SKM-1 treated with dmso at 0.1 percent for 144 hours (cell line): ENCODE results near the gene POLR2J.
A peak's percentile ranks its signal among the peaks of the same experiment; 100 is the strongest.

ENCODE experiments used
- DNase-seq: peaks from one replicate; lab custom pipeline; 2025; ENCODE audit not compliant: unreplicated experiment; lab: John Stamatoyannopoulos, UW

The POLR2J gene

DNA sequence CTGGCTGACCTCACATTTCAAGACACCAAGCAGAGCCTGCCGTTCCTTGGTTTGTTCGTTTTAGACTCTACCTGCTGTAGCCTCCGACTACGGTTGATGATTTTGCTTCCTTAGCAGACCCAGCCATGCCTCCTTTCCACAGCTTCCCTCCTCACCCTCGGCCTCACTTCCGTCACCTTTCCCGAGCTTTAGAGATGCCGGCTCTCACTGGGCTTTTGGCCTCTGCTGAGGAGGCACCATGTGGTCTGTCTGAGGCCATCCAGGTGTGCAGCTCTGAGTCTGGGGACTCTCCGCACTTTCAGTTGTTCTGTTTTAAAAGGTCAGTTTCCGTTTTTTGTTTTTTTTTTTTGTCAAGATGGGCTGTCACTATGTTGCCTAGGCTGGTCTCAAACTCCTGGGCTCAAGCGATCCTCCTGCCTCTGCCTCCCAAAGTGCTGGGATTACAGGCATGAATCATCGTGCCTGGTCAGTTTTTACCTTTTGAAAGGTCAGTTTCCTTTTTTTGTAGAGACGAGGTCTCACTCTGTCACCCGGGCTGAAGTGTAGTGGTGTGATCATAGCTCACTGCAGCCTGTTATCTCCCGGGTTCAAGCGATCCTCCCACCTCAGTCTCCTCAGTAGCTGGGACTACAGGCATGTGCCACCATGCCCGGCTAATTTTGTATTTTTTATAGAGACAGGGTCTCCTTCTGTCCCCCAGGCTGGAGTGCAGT is 33.6 kb downstream of the POLR2J start:
- no peak for DNase-seq

DNA sequence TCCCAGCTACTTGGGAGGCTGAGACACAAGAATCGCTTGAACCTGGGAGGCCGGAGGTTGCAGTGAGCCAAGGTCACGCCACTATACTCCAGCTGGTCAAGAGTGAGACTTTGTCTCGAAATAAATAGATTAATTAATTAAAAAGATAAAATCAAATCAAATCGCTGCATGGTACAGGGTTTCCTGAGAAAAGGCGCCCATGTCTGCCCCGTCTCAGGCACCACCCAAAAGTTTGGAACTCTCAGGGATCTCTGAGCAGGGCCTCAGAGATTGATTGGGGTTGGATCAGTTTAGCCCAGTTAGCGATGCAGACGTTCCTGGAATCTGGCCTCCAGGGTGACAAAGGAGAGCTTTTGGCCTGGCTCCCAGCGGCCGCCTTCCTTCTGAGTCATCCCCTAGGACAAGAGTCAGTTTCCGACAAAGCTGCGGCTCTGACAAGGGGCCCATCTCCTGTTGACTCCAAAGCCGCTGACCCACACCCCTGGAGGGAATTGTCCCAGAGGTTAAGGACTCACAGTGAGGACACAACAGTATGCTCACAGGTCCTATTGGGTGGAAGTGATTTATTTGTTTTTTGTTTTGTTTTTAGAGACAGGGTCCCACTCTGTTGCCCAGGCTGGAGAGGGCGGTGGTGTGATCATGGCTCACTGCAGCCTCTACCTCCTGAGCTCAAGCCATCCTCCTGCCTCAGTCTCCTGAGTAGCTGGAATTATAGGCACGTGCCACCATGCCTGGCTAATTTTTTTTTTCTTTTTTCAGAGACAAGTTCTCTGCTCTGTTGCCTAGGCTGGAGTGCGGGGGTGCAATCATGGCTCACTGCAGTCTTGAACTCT is 38.5 kb downstream of the POLR2J start:
- DNase-seq = no peak

DNA sequence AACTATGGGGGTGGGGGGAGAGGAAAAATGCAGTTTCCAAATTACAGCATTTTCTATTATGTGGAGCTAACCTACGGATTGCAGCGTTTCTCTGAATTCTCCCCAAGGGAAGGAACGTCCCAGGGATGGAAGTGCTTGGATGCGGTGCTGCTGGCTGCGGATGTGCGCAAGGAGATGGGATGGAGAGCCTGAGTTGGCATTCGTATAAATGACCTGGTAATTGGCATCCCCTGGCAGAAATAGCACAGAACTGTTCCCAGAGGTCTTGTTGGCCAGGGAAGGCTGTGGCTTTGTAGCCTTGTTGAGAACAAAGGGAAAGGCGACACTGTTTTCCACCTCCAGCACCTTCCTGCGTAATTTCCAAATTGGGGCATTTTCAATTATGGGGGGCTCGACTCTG is 42.6 kb downstream of the POLR2J start:
- DNase-seq = no peak

DNA sequence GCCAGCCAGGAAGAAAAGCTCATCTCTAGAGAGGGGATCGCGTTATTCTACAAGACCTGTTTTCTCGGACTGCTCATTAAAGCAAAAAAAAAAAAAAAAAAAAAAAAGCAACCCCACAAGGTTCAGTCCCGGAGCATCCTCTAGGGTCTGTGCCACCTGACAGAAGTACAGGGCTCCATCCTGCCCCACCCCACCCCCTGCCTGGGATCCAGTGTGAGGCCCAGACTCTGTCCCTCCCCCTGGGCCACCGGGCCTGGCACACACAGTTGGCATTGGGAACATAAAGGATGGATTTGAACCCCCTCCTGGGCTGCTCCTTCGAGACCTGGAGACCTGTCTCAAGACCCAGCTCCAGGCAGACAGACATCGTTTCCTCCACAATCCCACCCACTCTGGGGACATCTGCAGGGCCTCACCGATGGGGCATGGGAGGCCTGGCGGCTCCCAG is 44.7 kb downstream of the POLR2J start:
- DNase-seq = no peak

DNA sequence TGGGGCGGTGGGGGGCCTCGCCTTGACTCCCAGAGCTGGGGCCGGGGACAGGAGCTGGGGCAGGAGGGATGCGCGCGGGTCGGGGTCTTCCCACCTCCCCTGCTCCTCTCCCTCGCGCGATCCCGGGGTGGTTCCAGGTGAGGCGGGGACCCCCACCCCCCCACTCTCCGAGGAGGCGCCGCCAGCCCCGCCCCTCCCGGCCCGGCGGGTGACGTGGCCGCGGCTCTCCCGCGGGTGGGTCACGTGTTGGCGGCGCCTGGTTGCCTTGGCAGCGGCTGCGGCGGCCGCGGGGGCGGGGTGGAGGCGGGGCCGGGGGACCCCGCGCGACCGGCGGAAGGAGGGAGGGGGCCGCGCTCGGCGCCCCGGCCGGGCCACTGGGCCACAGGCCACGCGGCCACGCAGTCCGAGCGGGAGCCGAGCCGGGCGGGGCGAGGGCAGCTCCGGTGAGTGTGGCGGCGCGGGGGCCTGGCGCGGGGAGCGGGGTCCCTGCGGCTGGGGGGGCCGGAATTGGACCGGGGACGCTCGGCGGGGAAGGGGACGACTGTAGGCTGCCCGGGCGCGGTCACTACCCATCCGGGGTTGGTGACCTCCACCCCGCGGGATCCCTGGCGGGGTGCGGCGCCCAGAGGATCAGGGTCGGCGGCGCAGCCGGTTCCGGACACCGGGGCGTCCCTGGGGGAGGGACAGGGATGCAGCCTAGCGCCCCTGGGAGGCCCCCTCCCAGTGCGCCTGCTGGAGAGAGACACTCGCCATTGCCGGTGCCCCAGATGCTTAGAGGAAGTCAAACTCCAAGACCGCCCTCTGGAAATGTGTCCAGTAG is 45.3 kb downstream of the POLR2J start, which contains the start of gene ORAI2:
TSS of gene ORAI2 (plus strand) at position 357 of the 820 bp plus-strand sequence. CDS start 5,382 bp downstream, outside the sequence.
- peak; percentile 41 for DNase-seq

DNA sequence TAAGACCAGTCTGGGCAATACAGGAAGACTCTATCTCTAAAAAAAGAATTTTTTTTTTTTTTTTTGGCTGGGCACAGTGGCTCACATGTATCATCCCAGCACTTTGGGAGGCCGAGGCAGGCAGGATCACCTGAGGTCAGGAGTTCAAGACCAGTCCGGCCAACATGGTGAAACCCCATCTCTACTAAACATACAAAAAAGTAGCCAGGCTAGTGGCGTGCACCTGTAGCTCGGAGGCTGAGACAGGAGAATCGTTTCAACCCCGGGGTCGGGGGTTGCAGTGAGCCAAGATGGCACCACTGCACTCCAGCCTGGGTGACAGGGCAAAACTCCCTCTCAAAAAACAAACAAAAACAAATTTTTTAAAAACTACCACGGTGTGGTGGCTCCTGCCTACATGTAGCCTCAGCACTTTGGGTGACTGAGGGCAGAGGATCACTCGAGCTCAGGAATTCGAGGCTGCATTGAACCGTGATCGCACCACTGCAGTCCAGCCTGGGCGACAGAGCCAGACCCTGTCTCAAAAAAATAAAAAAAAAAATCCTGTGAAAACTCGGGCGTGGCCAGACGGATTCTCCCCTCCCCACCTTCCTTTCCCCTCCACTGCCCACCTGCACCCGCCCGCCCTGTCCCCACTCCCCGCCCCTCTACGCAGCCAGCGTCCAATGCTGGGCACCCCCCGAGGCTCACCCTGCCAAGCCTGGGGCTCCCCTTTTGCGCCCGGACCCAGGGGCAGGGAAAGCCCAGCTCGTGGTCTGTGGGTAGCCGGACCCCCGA is 46.1 kb downstream of the POLR2J start:
- no peak for DNase-seq

DNA sequence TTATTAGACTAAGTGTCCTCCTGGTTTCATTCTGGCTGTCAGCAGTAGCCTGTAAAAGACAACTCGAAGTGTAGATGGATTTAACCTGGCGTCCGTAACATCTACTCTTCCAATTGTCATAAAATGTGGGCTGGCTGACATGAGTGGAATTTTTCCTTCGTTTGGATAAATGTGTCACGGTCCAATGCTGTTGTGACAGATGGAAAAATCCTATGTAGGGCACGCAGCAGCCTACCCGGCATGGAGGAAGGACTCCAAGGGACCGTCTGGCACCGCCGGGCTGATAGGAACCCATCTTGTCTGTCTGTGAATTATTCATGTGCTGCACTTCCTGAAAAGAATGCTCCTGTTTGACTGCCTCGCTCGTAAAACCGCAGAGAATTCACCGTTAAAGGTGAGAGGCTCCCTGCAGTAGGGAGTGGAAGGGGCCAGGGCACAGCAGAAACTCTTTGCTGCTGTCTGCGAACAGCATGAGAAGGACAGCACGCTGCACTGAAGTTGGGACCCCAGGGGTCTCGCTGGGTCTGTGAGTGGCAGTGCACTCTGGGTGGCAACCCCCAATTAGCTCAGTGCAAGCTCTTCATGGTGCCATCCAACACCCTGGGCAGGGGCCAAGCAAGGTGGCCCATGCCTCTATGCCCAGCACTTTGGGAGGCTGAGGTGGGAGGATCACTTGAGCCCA is 47.0 kb downstream of the POLR2J start:
- DNase-seq = no peak

DNA sequence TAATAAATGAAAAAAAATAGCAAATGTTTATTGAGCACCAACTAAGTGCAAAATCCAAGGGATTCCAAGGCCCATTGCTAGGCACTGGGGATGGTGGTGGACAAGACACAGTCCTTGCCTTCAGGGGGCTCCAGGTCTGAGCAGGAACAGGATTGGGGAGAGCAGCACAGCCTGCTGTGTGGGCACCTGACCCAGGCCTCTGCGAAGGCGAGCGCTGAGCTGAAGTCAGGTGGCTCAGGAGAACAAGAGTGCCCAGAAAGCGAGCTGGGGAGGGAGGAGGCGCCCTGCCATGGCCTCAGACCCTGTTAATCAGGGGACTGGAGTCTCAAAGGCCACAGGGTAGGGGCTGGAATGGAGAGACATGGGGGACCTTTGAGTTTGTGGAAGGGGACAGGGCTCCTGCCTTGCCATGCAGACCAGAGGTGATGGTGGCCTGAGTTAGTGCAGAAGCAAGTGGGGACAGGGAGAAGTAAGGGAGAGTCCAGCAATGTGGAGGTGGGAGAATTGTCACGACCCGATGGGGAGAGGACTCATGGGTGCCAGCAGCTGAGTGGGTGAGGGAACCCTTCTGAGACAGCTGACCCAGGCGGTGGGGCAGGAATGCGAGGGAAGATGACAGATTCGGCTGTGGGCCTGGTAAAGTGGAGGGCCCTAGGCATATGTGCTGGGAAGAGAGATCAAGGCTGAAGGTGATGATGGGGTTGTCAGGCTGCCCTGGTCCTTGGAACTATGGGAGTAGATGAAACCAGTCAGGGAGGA is 49.4 kb downstream of the POLR2J start:
- no peak for DNase-seq

DNA sequence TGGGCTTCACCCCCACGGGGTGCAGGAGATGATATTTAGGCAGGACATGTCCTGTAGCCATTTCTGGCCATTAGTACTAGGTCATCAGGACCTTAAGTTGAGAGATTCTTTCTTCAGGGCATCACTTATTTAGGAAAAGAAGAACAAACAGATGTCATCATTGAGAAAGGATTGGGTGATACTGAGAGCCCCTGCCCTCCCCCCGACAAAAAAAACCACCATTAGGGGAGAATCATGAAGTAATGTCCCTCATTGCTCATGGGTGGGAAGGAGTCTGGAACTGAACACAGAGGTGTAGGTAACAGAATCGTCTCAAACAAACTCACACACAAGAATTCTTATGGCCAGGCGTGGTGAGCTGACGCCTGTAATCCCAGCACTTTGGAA is 51.7 kb downstream of the POLR2J start:
- no peak for DNase-seq

DNA sequence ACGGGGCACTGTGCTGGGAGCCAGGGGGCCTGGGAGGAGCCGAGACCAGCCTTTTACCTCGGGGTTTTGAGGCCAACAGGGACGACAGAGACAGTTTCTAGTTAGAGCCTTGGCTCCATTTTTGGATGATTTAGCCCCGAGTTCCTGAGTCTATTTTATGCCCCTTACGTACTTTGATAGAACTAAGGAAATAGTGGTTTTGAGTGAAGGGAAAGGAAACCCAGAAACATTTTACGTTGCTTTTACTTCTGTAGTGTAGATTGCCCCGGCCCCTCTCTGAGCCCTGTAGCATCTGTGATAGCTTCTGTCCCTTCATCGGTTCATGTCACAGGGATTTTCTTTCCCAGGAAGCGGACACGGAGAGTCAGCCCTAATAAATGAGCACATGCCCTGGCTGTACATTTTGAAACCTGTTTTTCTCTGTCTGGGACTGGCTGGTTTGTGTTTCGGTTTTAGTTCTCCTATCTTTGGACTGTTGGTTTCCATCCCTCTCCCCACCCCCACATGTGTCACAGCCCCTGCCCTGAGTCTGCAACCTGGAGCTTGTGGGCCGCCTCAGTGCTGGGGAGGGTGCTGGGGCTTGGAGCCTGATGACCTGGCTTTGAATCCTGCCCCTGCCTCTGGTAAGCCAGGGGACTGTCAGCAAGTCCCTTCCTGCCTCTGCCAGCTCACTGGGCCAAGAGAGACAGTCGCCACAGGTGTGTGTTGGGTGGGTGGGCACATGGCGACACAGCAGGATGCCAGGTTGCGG is 52.3 kb downstream of the POLR2J start:
- DNase-seq = no peak

DNA sequence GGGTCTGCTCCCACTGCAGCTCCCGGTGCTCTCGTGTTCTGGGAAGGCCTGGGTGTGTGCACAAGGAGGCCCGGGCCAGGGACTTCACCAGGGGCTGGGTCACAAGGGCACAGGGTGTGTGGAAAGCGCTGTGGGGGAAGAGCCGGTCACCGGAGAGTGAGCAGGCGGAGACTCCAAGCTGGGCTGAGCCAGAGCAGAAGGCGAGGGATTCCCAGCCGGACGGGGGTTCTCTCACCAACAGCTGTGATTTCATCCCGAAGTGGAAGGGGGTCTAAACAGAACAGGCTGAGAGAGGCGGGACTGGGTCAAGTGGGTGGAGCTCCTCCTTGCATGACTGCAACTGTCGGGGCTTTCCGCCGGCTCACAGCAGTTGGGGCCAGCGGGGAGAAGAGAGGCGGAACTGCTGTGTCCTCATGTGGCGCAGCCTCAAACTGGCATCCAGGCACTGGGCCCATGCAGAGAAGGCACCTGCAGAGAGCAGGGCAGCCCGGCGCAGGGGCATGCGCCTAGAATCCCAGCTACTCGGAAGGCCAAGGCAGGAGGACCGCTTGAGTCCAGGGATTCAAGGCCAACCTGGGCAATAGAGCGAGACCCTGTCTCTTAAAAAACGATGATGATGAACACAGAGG is 53.0 kb downstream of the POLR2J start:
- DNase-seq = no peak

DNA sequence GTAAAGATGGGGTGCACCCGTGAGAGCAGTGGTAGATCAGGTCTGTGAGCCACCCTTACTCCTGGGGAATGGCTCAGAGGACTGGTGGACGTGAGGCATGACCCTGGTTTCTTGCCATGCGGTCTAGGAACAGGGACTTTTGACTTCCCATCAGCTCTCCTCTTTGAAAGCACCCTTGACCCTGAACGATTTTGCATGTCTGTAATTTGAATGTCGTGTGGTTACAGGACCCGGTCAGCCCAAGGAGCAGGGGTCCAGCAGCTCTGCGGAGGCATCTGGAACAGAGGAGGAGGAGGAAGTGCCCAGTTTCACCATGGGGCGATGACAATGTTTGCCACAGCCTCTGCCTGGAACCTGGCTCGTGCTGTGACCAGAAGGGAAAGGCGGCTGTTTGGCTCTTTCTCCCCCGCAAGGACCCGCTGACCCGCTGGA is 53.9 kb downstream of the POLR2J start:
- no peak for DNase-seq

DNA sequence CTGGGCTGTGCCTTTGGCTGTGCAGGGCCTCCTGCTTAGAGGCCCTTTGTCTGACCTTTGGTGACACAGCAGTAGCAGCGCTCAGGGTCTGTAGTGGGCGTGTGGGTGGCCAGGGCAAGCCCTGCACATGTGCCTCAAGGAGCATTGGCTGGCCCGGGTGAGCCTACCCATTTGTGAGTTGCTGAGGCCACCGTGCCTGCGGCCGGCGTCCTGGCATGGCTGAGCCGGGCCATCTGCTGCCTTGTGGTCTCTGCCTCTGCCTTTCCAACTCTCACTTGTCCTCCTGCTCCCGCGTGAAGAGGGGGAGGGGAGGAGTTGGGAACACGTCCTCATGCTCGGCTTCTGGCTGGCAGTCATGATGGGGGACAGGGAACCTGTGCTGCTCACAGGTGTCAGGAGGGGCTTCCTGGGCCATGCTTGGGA is 54.6 kb downstream of the POLR2J start:
- no peak for DNase-seq
